WTC11 (cell line): ENCODE measurements around the gene EPB41. TPM values are rescaled to one million over a fixed set of nuclear protein-coding genes. Genes with fewer than 3 reads are reported as not detected.

Experiments
- ATAC-seq: fragments of 200-7000 bp; cut with Tn5 transposase; 2 replicates; pipeline ENCODE4 v1.10.0; 2021; ENCODE audit warnings: mild to moderate bottlenecking, moderate library complexity
- CTCF ChIA-PET: fragments of 300-600 bp; sonication (Branson Sonifier 250); formaldehyde crosslinking; loops from one replicate; lab custom pipeline; 2021; ENCODE audit warnings: antibody characterized with exemption; lab: Charles Lee
- POLR2A ChIA-PET: fragments of 350-600 bp; sonication (Branson Sonifier 250); formaldehyde crosslinking; loops from one replicate; lab custom pipeline; 2021; ENCODE audit warnings: antibody characterized with exemption; lab: Charles Lee
- DNase-seq: peaks from one replicate; pipeline ENCODE4 v3.0.0; 2021; ENCODE audit warnings: low spot score
- H3K27ac Mint-ChIP-seq: 2 replicates; pipeline ENCODE4 v1.8.0; 2021; ENCODE audit warnings: mixed read lengths
- H3K27me3 Mint-ChIP-seq: 2 replicates; pipeline ENCODE4 v1.8.0; 2021; ENCODE audit warnings: low read depth, mild to moderate bottlenecking, moderate library complexity, mixed read lengths
- H3K36me3 Mint-ChIP-seq: 2 replicates; pipeline ENCODE4 v1.8.0; 2021; ENCODE audit warnings: mixed read lengths
- H3K4me1 Mint-ChIP-seq: 2 replicates; pipeline ENCODE4 v1.8.0; 2022; ENCODE audit warnings: mixed read lengths
- H3K4me3 Mint-ChIP-seq: 2 replicates; pipeline ENCODE4 v1.8.0; 2021; ENCODE audit warnings: mild to moderate bottlenecking, moderate library complexity, mixed read lengths
- H3K9me3 Mint-ChIP-seq: 2 replicates; pipeline ENCODE4 v1.8.0; 2021; ENCODE audit warnings: mixed read lengths
- ARID4B ChIP-seq: sonication (generic); formaldehyde crosslinking; IDR thresholded peaks from 2 replicates; pipeline ENCODE4 v1.8.0; 2023; ENCODE audit warnings: missing genetic modification reagents, mild to moderate bottlenecking, borderline replicate concordance
- ATF6 ChIP-seq: sonication (generic); formaldehyde crosslinking; IDR thresholded peaks from 2 replicates; pipeline ENCODE4 v1.8.1; 2023; ENCODE audit warnings: mild to moderate bottlenecking, missing genetic modification reagents
- CBFB ChIP-seq: sonication (generic); formaldehyde crosslinking; IDR thresholded peaks from 2 replicates; pipeline ENCODE4 v1.8.1; 2022; ENCODE audit warnings: mild to moderate bottlenecking, low read depth, missing genetic modification reagents
- ESRRA ChIP-seq: sonication (generic); formaldehyde crosslinking; IDR thresholded peaks from 2 replicates; pipeline ENCODE4 v1.8.1; 2022; ENCODE audit warnings: mild to moderate bottlenecking, missing genetic modification reagents, borderline replicate concordance
- ETV6 ChIP-seq: sonication (generic); formaldehyde crosslinking; IDR thresholded peaks from 2 replicates; pipeline ENCODE4 v1.8.1; 2022; ENCODE audit warnings: mild to moderate bottlenecking, missing genetic modification reagents
- GABPB1 ChIP-seq: sonication (generic); formaldehyde crosslinking; IDR thresholded peaks from 2 replicates; pipeline ENCODE4 v1.8.1; 2023; ENCODE audit warnings: mild to moderate bottlenecking, missing genetic modification reagents
- HMGXB4 ChIP-seq: sonication (generic); formaldehyde crosslinking; IDR thresholded peaks from 2 replicates; pipeline ENCODE4 v1.8.1; 2023; ENCODE audit warnings: mild to moderate bottlenecking, moderate library complexity, missing genetic modification reagents
- MAX ChIP-seq: sonication (generic); formaldehyde crosslinking; IDR thresholded peaks from 2 replicates; pipeline ENCODE4 v1.8.0; 2022; ENCODE audit warnings: mild to moderate bottlenecking, missing genetic modification reagents
- NFYB ChIP-seq: sonication (generic); formaldehyde crosslinking; conservative IDR thresholded peaks from 2 replicates; pipeline ENCODE4 v1.8.0; 2022; ENCODE audit warnings: low read depth, missing genetic modification reagents
- RELA ChIP-seq: sonication (generic); formaldehyde crosslinking; IDR thresholded peaks from 2 replicates; pipeline ENCODE4 v1.8.1; 2022; ENCODE audit warnings: missing genetic modification reagents, mild to moderate bottlenecking, borderline replicate concordance
- SMAD4 ChIP-seq: sonication (generic); formaldehyde crosslinking; IDR thresholded peaks from 2 replicates; pipeline ENCODE4 v1.8.0; 2022; ENCODE audit warnings: mild to moderate bottlenecking, missing genetic modification reagents
- SP1 ChIP-seq: sonication (generic); formaldehyde crosslinking; conservative IDR thresholded peaks from 2 replicates; pipeline ENCODE4 v1.8.1; 2022; ENCODE audit warnings: missing genetic modification reagents
- USF1 ChIP-seq: sonication (generic); formaldehyde crosslinking; IDR thresholded peaks from 2 replicates; pipeline ENCODE4 v1.8.0; 2022; ENCODE audit warnings: mild to moderate bottlenecking, missing genetic modification reagents
- USF2 ChIP-seq: sonication (generic); formaldehyde crosslinking; IDR thresholded peaks from 2 replicates; pipeline ENCODE4 v1.8.1; 2023; ENCODE audit warnings: mild to moderate bottlenecking, missing genetic modification reagents, moderate library complexity
- ZNF219 ChIP-seq: sonication (generic); formaldehyde crosslinking; IDR thresholded peaks from 2 replicates; pipeline ENCODE4 v1.8.0; 2023; ENCODE audit warnings: missing genetic modification reagents, mild to moderate bottlenecking, borderline replicate concordance
- total RNA-seq: library from RNA; stranded (reverse); gene quantifications from 3 replicates; pipeline ENCODE4 v1.2.3, GENCODE V29; 2021

The EPB41 gene
- total RNA-seq, 1 experiment from 2014 or later: 85.0 TPM

GRCh38 chr1:28886731-28887418 is 27.5 kb upstream of the EPB41 start (continued):
- TF ChIP-seq ETV6 (CRISPR knock-in tag) (peak; percentile 51), GABPB1 (CRISPR knock-in tag) (no peak), ARID4B (CRISPR knock-in tag) (peak; percentile 44; the same call in 1 of the 2 replicates), USF2 (CRISPR knock-in tag) (peak; percentile 37), ESRRA (CRISPR knock-in tag) (no peak)

GRCh38 chr1:28887419-28887834 is 26.9 kb upstream of the EPB41 start:
- Mint-ChIP-seq H3K27me3 (peaks cover 10% of the 10 kb centered on the region), H3K4me1 (peaks cover 41% of the 10 kb centered on the region), H3K9me3 (no peaks in the 10 kb centered on the region), H3K27ac (no peak overlapping the region), H3K36me3 (no peaks in the 10 kb centered on the region), H3K4me3 (peak overlapping the region; percentile 93)
- DNase-seq: peak; percentile 38
- CTCF ChIA-PET: interaction anchor here (0.9 to 2.2 kb wide), 9 partner anchors 9 to 315 kb away, joined by 3 to 22 read pairs (median 4); partner anchors contain the start of gene TMEM200B
- POLR2A ChIA-PET: interaction anchor here (0.5 to 1.1 kb wide), 4 partner anchors 10 to 221 kb away, joined by 3 to 5 read pairs (median 3); partner anchors contain the start of genes EPB41 and YTHDF2
- TF ChIP-seq HMGXB4 (CRISPR knock-in tag): peak; percentile 16; the same call in 1 of the 2 replicates
- TF ChIP-seq SMAD4 (CRISPR knock-in tag): no peak
- TF ChIP-seq RELA (CRISPR knock-in tag): no peak
- no peak for TF ChIP-seq ZNF219
- 0 out of 2 replicates have a peak, but pooled peaks have one; percentile 10 for TF ChIP-seq NFYB (CRISPR knock-in tag)
- TF ChIP-seq, all 79 proteins: peak for 2
- peak; percentile 0; the same call in 1 of the 2 replicates for ATAC-seq

GRCh38 chr1:28887835-28888682 is 26.3 kb upstream of the EPB41 start:
- CTCF ChIA-PET: interaction anchor here (0.6 to 2.2 kb wide), 10 partner anchors 10 to 314 kb away, joined by 3 to 22 read pairs (median 4); partner anchors contain the start of gene TMEM200B
- ATAC-seq (peak; percentile 45), DNase-seq (peak; percentile 59)
- Mint-ChIP-seq H3K27ac (peak overlapping the region; percentile 84), H3K36me3 (no peaks in the 10 kb centered on the region), H3K27me3 (peaks cover 10% of the 10 kb centered on the region), H3K9me3 (no peaks in the 10 kb centered on the region), H3K4me1 (peaks cover 37% of the 10 kb centered on the region), H3K4me3 (peak overlapping the region; percentile 93)
- TF ChIP-seq ATF6 (CRISPR knock-in tag) (no peak), MAX (CRISPR knock-in tag) (peak; percentile 47; the same call in 1 of the 2 replicates), SP1 (CRISPR knock-in tag) (peak; percentile 24; the same call in 1 of the 2 replicates), NFYB (CRISPR knock-in tag) (0 out of 2 replicates have a peak, but pooled peaks have one; percentile 4), USF1 (CRISPR knock-in tag) (0 out of 2 replicates have a peak, but pooled peaks have one; percentile 13), CBFB (CRISPR knock-in tag) (no peak)
- POLR2A ChIA-PET: interaction anchor here (0.5 to 1.1 kb wide), 5 partner anchors 10 to 221 kb away, joined by 3 to 5 read pairs (median 3); partner anchors contain the start of genes EPB41 and YTHDF2
